A549 (cell line): ENCODE data around the gene DKC1.

Source experiments
- CTCF ChIP-seq: fragments of >200 bp; sonication (Bioruptor Twin); formaldehyde crosslinking; IDR thresholded peaks from 3 replicates; pipeline ENCODE4 v1.5.1; 2016
- MAZ ChIP-seq: fragments of 150-350 bp; IDR thresholded peaks from 2 replicates; pipeline ENCODE4 v1.6.1; 2014; ENCODE audit warnings: antibody characterized with exemption, low read depth, low read length, borderline replicate concordance

GRCh38 chrX:154751203-154751668, 11.4 kb upstream of the DKC1 start:
- TF ChIP-seq MAZ, result no peak
- TF ChIP-seq CTCF, result no peak
